ENCODE data around the gene MRPL10. TPM values are rescaled to one million over a fixed set of nuclear protein-coding genes. Genes with fewer than 3 reads are reported as not detected.

The MRPL10 gene
- total RNA-seq, 1 donor from 2014 or later = 49.4 TPM

- H3K9me3 Mint-ChIP-seq = no peaks in the 10 kb centered on the region
- no peak for DNase-seq (ENCODE audit: extremely low spot score, unreplicated experiment)
- peak overlapping the region; percentile 64 for H3K27ac Mint-ChIP-seq
- H3K4me1 Mint-ChIP-seq (ENCODE audit: unreplicated experiment) = peaks cover 9% of the 10 kb centered on the region
- no peaks in the 10 kb centered on the region for H3K36me3 Mint-ChIP-seq
- TF ChIP-seq, protein P1, sequence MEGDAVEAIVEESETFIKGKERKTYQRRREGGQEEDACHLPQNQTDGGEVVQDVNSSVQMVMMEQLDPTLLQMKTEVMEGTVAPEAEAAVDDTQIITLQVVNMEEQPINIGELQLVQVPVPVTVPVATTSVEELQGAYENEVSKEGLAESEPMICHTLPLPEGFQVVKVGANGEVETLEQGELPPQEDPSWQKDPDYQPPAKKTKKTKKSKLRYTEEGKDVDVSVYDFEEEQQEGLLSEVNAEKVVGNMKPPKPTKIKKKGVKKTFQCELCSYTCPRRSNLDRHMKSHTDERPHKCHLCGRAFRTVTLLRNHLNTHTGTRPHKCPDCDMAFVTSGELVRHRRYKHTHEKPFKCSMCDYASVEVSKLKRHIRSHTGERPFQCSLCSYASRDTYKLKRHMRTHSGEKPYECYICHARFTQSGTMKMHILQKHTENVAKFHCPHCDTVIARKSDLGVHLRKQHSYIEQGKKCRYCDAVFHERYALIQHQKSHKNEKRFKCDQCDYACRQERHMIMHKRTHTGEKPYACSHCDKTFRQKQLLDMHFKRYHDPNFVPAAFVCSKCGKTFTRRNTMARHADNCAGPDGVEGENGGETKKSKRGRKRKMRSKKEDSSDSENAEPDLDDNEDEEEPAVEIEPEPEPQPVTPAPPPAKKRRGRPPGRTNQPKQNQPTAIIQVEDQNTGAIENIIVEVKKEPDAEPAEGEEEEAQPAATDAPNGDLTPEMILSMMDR (conservative IDR thresholded peaks at IDR 0.05) = no peak
- peak overlapping the region; percentile 91 for H3K4me3 Mint-ChIP-seq
- peaks cover 90% of the 10 kb centered on the region for H3K27me3 Mint-ChIP-seq
These were observed 19.0 kb upstream of the MRPL10 start for GRCh38 chr17:47850373-47850691.

DNA sequence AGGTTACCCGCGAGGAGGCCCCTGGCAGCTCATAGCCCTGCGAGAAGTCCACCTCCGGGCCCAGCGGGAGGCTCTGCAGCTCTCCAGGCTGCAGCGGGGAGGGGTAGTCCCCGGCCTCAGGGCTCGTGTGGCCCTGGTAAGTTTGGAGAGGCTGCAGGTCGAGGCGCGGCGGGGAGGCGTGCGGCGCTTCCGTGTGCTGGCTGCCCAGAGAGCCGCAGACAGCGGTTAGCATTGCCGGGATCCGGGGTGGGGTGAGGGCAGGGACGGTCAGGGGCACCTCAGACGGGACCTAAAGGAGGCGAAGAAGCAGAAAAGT lies 16.8 kb upstream of the MRPL10 start:
- Mint-ChIP-seq H3K27me3 (peaks cover 81% of the 10 kb centered on the region), H3K4me3 (peak overlapping the region; percentile 91), H3K4me1 (ENCODE audit: unreplicated experiment) (peaks cover 11% of the 10 kb centered on the region), H3K9me3 (no peaks in the 10 kb centered on the region), H3K27ac (no peak overlapping the region), H3K36me3 (no peaks in the 10 kb centered on the region)
- DNase-seq (ENCODE audit: extremely low spot score, unreplicated experiment) = no peak
- TF ChIP-seq, protein P1 (conservative IDR thresholded peaks at IDR 0.05) = no peak

GRCh38 chr17:47847341-47848197 lies 16.2 kb upstream of the MRPL10 start:
- H3K4me1 Mint-ChIP-seq (ENCODE audit: unreplicated experiment) = peaks cover 15% of the 10 kb centered on the region
- no peaks in the 10 kb centered on the region for H3K36me3 Mint-ChIP-seq
- peak overlapping the region; percentile 91 for H3K4me3 Mint-ChIP-seq
- peaks cover 78% of the 10 kb centered on the region for H3K27me3 Mint-ChIP-seq
- no peak overlapping the region for H3K27ac Mint-ChIP-seq
- DNase-seq (ENCODE audit: extremely low spot score, unreplicated experiment) = no peak
- no peaks in the 10 kb centered on the region for H3K9me3 Mint-ChIP-seq
- TF ChIP-seq, protein P1 (conservative IDR thresholded peaks at IDR 0.05) = peak; percentile 42

- TF ChIP-seq, protein P1 (conservative IDR thresholded peaks at IDR 0.05) = no peak
- H3K4me1 Mint-ChIP-seq (ENCODE audit: unreplicated experiment) = peaks cover 10% of the 10 kb centered on the region
- no peak for DNase-seq (ENCODE audit: extremely low spot score, unreplicated experiment)
- H3K36me3 Mint-ChIP-seq = no peaks in the 10 kb centered on the region
- peaks cover 71% of the 10 kb centered on the region for H3K27me3 Mint-ChIP-seq
- no peaks in the 10 kb centered on the region for H3K9me3 Mint-ChIP-seq
- H3K4me3 Mint-ChIP-seq = peak overlapping the region; percentile 82
- no peak overlapping the region for H3K27ac Mint-ChIP-seq
These were observed 15.5 kb upstream of the MRPL10 start for GRCh38 chr17:47846716-47847340.

GRCh38 chr17:47845716-47846075 lies 14.4 kb upstream of the MRPL10 start:
- DNase-seq (ENCODE audit: extremely low spot score, unreplicated experiment) = no peak
- TF ChIP-seq, protein P1 (conservative IDR thresholded peaks at IDR 0.05) = no peak
- Mint-ChIP-seq H3K4me3 (peak overlapping the region; percentile 82), H3K4me1 (ENCODE audit: unreplicated experiment) (peaks cover 15% of the 10 kb centered on the region), H3K27ac (peak overlapping the region; percentile 55), H3K9me3 (no peaks in the 10 kb centered on the region), H3K36me3 (no peaks in the 10 kb centered on the region), H3K27me3 (peaks cover 67% of the 10 kb centered on the region)

Measured in type B pancreatic cell (in vitro differentiated cells).